ENCODE results near the gene C1QL1.

DNA sequence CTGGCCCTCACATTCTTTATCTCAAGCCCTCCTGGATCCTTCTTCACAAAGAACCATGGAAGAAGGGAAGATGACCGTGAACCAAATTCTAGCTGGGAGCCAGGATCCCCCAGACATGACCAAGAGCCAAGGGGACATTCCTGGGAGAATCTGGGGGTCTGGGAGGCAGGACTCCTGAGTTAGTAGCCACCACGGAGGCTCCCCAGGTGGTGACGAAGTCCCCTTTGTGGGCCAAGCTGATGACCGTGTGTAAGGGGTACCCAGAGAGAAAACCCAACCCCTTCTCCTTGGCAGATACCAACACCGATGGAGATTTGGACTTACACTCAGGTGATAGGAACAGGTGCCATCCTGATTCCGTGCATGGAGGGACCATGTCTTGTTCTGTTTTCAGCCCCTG, 46.0 kb downstream of the C1QL1 start:
- TF ChIP-seq, protein P1, sequence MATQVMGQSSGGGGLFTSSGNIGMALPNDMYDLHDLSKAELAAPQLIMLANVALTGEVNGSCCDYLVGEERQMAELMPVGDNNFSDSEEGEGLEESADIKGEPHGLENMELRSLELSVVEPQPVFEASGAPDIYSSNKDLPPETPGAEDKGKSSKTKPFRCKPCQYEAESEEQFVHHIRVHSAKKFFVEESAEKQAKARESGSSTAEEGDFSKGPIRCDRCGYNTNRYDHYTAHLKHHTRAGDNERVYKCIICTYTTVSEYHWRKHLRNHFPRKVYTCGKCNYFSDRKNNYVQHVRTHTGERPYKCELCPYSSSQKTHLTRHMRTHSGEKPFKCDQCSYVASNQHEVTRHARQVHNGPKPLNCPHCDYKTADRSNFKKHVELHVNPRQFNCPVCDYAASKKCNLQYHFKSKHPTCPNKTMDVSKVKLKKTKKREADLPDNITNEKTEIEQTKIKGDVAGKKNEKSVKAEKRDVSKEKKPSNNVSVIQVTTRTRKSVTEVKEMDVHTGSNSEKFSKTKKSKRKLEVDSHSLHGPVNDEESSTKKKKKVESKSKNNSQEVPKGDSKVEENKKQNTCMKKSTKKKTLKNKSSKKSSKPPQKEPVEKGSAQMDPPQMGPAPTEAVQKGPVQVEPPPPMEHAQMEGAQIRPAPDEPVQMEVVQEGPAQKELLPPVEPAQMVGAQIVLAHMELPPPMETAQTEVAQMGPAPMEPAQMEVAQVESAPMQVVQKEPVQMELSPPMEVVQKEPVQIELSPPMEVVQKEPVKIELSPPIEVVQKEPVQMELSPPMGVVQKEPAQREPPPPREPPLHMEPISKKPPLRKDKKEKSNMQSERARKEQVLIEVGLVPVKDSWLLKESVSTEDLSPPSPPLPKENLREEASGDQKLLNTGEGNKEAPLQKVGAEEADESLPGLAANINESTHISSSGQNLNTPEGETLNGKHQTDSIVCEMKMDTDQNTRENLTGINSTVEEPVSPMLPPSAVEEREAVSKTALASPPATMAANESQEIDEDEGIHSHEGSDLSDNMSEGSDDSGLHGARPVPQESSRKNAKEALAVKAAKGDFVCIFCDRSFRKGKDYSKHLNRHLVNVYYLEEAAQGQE (IDR thresholded peaks at IDR 0.05; ENCODE audit: insufficient read depth in 1 of 2, low read depth in 2 of 2, low read length in 2 of 2): no peak
- TF ChIP-seq SIN3A (IDR thresholded peaks at IDR 0.05; ENCODE audit: borderline replicate concordance, insufficient read depth, low read length) (no peak), POLR2AphosphoS5 (IDR thresholded peaks at IDR 0.05; ENCODE audit: low read depth, low read length) (no peak), TAF1 (IDR thresholded peaks at IDR 0.05; ENCODE audit: borderline replicate concordance, insufficient read depth, low read length) (no peak), FOXP2 (optimal IDR thresholded peaks at IDR 0.05; ENCODE audit: borderline replicate concordance, extremely low read depth, extremely low read length, insufficient read depth) (no peak)

Data from PFSK-1 (cell line).